ENCODE results near the gene FAM187B. TPM values are rescaled to one million over a fixed set of nuclear protein-coding genes. Genes with fewer than 3 reads are reported as not detected.

Gene FAM187B
- total and polyA plus RNA-seq, 2 experiments from 2014 or later, result 0.23 TPM; not detected in 1

DNA sequence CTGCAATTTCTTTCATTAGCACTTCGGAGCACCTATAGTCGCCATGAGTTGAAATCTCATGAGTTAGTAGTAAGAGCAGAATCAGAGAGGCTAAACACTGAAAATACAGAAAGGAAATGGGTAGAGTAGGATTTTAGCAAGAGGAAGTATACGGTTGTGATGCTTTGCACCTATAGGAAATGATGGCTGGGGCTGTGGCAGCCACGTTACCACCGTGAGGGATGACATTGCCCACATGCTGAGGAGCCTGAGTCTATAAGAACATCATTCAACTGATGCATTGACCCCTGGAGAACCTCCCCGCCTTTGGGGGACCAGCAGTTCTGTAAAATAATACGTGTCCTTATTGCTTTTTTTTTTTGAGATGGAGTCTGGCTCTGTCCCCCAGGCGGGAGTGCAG lies 20.4 kb downstream of the FAM187B start:
- no peak overlapping the region for H3K4me3 ChIP-seq
- no peak overlapping the region for H3K27ac Mint-ChIP-seq
- no peaks in the 10 kb centered on the region; the same call in 2 of the 3 replicates for H3K36me3 Mint-ChIP-seq (ENCODE audit: low read depth)

More for the DNA sequence above, 20.4 kb downstream of the FAM187B start:
- no peak for DNase-seq (ENCODE audit: low spot score)
- no peak overlapping the region for H3K4me3 Mint-ChIP-seq
- peaks cover 9% of the 10 kb centered on the region; the same call in 1 of the 2 replicates for H3K9me2 ChIP-seq (ENCODE audit: insufficient read depth)
- no peak overlapping the region for H3K4me2 ChIP-seq
- H3K36me3 ChIP-seq (ENCODE audit: insufficient read depth), result no peaks in the 10 kb centered on the region
- no peaks in the 10 kb centered on the region for H3K79me2 ChIP-seq (replicated peaks; ENCODE audit: insufficient read depth)
- H3K4me1 Mint-ChIP-seq, result peaks cover 29% of the 10 kb centered on the region
- TF ChIP-seq, protein P1, sequence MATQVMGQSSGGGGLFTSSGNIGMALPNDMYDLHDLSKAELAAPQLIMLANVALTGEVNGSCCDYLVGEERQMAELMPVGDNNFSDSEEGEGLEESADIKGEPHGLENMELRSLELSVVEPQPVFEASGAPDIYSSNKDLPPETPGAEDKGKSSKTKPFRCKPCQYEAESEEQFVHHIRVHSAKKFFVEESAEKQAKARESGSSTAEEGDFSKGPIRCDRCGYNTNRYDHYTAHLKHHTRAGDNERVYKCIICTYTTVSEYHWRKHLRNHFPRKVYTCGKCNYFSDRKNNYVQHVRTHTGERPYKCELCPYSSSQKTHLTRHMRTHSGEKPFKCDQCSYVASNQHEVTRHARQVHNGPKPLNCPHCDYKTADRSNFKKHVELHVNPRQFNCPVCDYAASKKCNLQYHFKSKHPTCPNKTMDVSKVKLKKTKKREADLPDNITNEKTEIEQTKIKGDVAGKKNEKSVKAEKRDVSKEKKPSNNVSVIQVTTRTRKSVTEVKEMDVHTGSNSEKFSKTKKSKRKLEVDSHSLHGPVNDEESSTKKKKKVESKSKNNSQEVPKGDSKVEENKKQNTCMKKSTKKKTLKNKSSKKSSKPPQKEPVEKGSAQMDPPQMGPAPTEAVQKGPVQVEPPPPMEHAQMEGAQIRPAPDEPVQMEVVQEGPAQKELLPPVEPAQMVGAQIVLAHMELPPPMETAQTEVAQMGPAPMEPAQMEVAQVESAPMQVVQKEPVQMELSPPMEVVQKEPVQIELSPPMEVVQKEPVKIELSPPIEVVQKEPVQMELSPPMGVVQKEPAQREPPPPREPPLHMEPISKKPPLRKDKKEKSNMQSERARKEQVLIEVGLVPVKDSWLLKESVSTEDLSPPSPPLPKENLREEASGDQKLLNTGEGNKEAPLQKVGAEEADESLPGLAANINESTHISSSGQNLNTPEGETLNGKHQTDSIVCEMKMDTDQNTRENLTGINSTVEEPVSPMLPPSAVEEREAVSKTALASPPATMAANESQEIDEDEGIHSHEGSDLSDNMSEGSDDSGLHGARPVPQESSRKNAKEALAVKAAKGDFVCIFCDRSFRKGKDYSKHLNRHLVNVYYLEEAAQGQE (IDR thresholded peaks at IDR 0.05; ENCODE audit: unreplicated experiment), result no peak
- TF ChIP-seq EZH2phosphoT487 (IDR thresholded peaks at IDR 0.05; ENCODE audit: unreplicated experiment) (no peak), JUNB (IDR thresholded peaks at IDR 0.05; ENCODE audit: unreplicated experiment) (no peak), NANOG (IDR thresholded peaks at IDR 0.05; ENCODE audit: borderline replicate concordance) (no peak), POLR2AphosphoS5 (IDR thresholded peaks at IDR 0.05; ENCODE audit: low read depth) (no peak), CREB1 (CRISPR knock-in tag; IDR thresholded peaks at IDR 0.05; ENCODE audit: low read depth) (no peak), STAT1 (IDR thresholded peaks at IDR 0.05; ENCODE audit: unreplicated experiment) (no peak), ZNF114 (CRISPR knock-in tag; IDR thresholded peaks at IDR 0.05) (no peak), ZNF462 (CRISPR knock-in tag; IDR thresholded peaks at IDR 0.05) (no peak), EZH2 (IDR thresholded peaks at IDR 0.05; ENCODE audit: low read depth, unreplicated experiment) (no peak), ZNF331 (CRISPR knock-in tag; IDR thresholded peaks at IDR 0.05; ENCODE audit: low read depth) (no peak), ETS1 (IDR thresholded peaks at IDR 0.05) (no peak)
- TF ChIP-seq, protein P2, sequence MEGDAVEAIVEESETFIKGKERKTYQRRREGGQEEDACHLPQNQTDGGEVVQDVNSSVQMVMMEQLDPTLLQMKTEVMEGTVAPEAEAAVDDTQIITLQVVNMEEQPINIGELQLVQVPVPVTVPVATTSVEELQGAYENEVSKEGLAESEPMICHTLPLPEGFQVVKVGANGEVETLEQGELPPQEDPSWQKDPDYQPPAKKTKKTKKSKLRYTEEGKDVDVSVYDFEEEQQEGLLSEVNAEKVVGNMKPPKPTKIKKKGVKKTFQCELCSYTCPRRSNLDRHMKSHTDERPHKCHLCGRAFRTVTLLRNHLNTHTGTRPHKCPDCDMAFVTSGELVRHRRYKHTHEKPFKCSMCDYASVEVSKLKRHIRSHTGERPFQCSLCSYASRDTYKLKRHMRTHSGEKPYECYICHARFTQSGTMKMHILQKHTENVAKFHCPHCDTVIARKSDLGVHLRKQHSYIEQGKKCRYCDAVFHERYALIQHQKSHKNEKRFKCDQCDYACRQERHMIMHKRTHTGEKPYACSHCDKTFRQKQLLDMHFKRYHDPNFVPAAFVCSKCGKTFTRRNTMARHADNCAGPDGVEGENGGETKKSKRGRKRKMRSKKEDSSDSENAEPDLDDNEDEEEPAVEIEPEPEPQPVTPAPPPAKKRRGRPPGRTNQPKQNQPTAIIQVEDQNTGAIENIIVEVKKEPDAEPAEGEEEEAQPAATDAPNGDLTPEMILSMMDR (conservative IDR thresholded peaks at IDR 0.05; ENCODE audit: low read depth in 2 of 2), result no peak
- no peaks in the 10 kb centered on the region; the same call in 2 of the 3 replicates for H3K9me3 Mint-ChIP-seq
- H3F3A ChIP-seq (replicated peaks; ENCODE audit: low read depth), result peaks cover 4% of the 10 kb centered on the region; the same call in 1 of the 2 replicates
- no peaks in the 10 kb centered on the region for H3K27me3 ChIP-seq (ENCODE audit: insufficient read depth)
- ATAC-seq, result no peak
- H3K27me3 Mint-ChIP-seq (ENCODE audit: insufficient read depth, low read depth, poor library complexity), result peaks cover 8% of the 10 kb centered on the region
- H4K20me1 ChIP-seq (replicated peaks; ENCODE audit: insufficient read depth), result no peaks in the 10 kb centered on the region
- H3K27ac ChIP-seq (ENCODE audit: low read depth), result no peak overlapping the region
- no peak overlapping the region for H2AFZ ChIP-seq
- peaks cover 21% of the 10 kb centered on the region for H3K4me1 ChIP-seq (ENCODE audit: insufficient read depth)
